ENCODE results near the gene SIK3.

The SIK3 gene

DNA sequence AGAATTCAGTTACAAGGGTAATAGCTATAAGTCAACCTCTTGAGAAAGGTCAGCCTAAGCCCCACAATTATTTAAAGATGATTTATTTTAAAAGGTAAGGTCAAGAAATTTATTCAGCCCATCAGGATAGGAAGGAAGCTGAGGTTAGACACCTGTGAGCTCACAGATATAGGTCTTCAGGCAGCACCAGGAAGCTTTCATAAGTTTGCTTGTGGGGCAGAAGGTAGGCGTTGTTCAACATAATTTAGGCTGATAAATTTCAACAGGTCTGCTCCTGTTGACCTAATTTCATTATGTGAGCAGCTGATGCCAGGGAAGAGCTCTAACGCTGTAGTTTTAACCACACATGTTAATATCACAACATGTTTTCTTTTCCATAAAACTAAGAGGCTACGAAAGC lies 142.7 kb downstream of the SIK3 start:
- no peak for DNase-seq

DNA sequence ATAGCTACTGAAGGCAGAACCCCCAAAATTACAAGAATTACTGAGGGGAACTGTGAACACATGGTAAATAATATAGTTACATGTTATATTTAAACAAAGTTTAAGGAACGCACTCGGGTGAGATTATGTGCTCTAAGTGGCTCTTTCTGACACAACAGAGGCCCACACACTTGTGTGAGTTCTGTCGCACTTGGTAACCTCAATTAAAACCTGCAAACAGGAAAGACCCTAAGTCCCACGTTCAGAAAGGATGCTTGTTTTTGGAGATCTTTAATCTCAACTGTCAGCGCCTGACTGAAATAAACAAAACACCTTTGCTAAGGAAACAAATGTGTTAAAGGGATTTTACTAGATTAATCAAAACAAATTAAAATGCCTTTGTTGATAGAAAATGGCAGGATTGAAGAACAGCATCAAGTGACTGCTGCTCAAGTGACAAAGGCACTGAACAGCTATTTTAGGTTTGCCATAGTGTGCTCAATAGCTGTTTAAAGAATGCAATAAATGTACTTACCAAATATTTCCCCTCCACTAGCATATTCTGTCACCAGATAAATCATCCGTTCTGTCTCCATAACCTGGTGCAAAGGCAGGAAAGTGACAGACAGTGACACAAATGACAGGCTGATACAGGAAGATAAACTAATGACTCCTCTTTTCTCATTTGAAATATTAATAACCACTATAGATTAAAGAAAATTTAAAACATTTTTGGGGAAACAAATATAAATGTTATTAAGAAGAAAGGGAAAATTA lies 144.5 kb downstream of the SIK3 start:
- DNase-seq, result no peak

DNA sequence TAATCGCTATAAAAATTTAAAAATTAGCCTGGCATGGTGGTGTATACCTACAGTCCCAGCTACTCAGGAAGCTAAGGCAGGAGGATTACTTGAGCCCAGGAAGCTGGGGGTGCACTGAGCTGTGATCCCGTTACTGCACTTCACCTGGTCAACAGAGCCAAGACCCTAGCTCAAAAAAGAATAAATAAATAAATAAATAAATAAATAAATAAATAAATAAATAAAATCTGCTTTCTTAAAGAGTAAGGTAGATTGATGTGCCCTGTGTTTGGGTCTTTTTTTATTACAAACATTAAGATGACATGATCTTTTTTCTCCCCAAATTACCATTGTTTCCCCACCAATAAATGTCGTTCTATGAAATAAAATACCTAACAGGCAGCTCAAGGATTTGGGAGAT lies 146.5 kb downstream of the SIK3 start:
- DNase-seq, result no peak

DNA sequence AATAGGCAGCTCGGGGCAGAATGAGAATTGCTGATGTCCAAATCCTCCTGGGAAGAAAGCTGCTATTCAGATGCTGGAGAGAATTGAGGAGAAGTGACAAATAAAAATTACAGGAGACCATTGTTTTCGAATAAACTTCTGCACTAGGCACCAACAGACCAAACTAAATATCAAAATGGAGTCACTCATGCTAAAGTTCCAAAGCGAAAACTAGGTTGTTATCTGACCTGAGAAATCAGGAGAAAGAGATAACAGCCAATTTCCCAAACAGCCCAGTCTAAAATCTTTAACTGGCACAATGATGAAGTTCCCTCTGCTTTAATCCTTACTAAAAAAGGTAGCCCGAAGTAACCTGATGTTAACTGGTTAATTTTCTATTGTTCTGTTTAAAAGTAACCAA lies 148.0 kb downstream of the SIK3 start:
- no peak for DNase-seq

DNA sequence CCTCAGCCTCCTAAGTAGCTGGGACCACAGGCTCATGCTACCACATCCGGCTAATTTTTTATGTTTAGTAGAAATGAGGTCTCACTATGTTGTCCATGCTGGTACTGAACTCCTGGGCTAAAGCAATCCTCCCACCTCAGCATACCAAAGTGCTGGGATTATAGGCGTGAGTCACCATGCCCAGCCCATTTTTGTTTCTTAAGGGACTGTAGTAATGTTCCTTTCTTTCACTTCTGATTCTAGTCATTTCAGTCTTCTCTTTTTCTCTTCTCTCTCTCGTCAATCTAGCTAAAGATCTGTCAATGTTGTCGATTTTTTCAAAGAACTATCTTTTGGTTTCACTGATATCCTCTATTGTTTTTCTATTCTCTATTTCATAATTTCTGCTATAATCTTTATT lies 149.8 kb downstream of the SIK3 start:
- DNase-seq, result no peak

DNA sequence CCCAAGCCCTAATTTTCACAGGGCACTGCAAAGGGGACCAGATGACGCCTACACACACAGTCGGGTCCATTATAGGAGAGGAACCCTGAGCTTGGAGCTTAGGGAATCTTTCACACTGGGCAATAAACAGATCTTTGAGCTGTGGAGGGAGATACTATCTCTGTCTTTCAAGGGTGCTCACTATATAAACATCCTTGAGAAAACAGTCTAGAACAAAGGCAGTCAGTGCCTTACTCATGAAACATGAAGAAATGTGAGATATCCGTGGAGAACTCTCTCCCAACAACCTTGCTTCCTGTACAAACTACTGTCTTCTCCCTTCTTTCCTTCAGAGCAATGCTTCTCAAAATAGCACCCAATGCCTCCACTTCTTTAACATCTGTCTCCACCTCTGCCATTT lies 151.8 kb downstream of the SIK3 start:
- DNase-seq, result no peak

DNA sequence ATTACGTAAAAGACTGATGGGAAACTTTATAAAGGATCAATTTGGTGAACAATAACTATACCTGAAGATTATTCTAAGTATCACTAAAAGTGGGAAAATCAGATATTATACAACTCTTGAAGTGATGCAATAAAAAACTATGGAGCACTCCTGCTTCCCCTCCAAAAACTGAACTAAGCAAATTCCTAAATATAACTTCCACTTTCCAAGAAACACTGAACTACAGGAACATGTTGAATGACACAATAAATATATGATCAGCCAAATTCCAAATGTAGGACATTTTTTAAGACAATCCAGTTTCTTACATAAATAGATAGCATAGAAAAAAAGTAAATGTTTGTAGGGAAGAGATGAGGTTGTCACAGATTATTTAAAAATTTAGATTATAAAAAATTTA lies 158.7 kb downstream of the SIK3 start:
- no peak for DNase-seq

DNA sequence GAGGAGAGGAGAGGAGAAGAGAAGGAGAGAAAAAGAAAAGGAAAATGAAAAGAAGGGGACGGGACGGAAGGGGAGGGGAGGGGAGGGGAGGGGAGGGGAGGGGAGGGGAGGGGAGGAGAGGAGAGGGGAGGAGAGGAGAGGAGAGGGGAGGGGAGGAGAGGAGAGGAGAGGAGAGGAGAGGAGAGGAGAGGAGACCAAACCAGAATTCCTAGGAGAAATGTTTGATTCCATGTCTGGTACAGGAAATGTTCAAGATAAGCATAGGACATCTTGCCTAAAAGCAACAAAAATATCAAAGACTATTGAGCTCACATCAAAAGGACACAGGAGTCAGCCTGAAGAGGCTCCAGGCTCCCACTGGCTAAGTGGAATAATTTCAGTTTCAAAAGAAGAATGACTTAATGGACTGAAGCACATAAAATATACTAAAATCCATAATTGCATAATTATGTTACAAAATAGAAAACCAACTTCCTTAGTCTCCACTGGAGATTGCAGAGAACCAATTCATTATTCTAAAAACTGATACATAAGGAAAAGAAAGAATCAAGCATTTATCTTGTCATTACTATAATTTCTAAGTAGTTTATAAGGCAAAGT lies 159.7 kb downstream of the SIK3 start:
- DNase-seq, result no peak

DNA sequence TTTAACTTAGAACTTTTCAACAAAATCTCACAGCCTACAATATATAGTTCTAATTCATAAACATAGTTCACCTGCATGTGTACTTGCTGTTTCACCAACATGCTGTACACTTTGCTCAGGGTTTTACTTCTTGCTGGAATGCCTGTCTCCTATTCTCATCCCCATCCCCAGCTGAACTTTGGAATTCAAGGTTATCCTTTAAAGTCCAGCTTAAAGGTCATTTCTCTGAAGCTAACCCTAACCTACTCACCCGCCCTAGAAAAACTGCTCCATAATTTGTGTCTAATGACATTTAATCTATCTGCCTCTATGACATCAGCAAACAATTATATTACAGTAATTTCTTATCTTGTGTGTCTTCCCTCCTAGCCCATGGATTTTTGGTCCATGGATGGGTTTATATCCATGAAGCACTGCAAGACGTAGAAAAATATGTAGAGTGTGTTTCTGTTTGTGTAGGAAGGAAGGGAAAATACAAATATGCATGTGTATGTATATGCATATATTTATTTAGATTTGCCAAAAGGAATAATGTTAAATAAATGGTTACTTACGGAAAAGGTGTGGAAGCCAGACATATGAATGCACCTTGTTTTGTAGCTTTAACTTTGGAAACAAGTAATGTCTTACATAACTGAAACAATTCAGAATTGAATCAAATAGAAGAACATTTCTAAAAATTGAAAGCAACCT lies 161.3 kb downstream of the SIK3 start:
- DNase-seq, result no peak

DNA sequence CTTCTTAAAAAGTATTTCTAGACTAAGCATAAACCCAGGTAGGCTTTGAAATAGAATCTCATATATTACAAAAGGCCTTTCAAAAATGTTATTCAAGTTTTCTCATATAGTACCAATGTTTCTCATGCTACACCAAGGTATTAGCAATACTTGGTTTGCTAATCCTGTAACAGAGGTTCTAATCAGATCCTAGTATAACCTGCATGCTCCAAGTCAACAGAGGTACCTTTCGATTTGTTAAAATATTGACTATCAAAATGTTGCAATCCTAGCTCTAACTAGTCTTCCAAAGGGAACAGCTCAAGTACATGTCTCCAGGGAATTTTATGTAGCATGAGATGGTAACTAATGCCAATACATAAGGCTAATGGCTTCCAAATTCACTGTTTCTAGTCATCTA lies 162.7 kb downstream of the SIK3 start:
- DNase-seq, result no peak

DNA sequence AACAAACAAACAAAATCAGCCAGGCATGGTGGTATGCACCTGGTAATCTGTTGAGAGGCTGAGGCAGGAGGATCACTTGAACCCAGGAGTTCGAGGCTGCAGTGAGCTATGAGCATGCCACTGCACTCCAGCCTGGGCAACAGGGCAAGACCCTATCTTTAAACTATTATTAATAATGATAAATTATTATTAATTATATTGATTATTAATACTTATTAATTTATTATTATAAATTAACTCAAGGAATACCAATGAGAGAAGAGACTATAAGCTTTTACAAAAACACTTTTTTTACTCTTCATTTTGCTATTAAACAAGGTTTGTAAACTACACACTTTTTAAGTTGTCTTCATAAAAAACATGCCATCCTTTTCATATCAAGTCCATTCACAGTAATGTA lies 163.1 kb downstream of the SIK3 start:
- DNase-seq, result no peak

DNA sequence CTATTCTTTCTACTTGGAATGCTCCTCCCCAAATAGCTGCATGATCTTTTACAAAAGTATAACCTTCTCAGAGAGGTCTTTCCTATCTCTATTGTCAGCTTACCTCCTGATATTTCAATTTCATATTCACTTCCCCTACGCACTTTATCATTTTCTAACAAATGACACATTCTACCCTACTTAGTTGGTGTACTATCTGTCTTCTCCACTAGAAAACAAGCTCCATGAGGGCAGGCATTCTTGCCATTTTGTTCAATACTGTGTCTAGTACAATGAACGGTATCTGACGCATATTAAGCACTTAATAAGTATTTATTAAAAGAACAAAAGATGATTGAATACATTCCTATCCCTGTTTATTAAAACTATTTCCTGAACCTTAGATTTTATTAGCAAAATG lies 164.3 kb downstream of the SIK3 start:
- no peak for DNase-seq

DNA sequence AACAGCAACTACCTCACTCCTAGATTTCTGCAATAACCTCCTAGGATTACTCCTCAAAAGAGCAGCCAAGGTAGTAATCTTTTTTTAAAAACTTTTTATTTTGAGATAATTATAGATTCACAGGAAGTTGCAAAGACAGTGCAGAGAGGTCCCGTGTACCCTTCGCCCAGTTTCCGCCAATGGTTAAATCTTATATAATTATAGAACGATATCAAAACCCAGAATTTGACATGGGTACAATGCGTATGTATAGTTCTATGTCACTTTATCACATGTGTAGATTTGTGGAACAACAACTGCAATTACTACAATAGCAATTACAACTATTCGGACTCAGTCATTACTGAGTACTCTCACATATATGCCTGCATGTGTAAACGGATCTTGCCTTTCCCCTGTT lies 166.0 kb downstream of the SIK3 start:
- DNase-seq, result no peak

DNA sequence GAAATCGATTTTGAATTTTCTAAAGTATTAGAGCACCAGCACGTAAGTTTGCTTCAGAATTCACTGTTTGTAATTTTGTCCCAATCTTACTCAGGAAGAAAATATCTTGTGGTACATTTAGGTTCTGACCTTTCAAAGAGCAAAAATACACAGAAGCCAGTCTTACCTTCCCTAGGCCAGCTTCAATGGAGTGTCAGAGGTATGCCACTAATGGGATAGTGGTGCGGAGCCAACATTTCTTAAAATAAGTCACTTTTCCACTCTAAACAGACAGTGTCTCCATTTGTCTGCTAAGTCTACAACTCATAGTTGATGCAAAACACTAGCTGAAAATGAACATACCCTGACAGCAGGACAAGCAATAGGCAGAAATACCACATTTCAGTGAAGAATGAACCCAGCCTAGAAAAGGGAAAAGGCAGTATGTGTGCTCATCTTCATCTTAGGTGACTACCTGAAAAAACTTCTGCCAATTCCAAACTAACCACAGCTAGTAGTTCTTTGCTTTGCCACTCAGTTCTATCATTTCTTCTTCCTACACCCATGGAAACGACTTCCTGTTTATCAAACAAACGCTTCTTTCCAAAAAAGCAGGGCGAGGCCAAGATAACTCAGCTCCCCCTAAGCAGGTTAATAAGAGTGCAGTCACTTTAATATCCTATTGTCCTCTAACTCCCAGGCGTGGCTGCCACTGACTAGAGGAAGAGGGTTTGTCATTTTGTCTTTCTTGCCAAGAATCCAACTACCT lies 166.8 kb downstream of the SIK3 start:
- DNase-seq, result peak; percentile 30

DNA sequence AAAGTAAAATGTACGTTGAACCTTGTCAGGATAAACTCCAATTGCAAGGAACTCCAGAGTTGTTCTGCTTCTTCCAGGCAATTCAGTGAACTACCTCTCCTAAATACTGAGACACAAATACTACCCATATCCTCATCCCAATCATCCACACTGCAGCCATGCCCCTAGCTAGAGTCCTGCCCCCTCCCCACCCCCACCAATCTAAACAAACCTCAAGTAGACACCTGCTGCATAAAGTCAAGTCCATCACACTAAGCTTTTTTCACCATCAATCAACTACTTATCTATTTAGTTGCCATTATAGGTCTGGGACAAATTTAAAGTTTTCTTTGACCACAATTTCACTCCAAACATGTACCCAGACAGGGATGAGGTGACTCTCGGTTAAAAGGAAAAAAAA lies 167.6 kb downstream of the SIK3 start:
- DNase-seq, result no peak

DNA sequence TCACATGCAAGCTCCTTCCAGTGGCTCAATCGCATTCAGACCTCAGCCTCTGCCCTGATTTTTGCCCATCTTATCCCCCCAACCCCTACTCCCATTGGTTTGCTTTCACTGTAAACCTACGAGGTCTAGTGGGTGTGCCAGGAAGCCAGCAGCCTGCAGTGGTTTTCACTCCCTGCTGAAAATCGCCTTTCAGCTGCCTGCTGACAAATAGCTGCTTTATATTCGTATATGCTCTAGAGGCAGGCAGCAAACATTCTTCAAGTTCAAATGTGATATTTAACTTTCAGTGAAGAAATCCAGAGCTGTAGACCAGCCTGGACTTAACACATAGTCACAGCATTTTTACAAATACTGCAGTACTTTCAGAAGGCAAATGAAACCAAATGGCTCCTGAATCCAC lies 168.1 kb downstream of the SIK3 start:
- peak; percentile 60 for DNase-seq

DNA sequence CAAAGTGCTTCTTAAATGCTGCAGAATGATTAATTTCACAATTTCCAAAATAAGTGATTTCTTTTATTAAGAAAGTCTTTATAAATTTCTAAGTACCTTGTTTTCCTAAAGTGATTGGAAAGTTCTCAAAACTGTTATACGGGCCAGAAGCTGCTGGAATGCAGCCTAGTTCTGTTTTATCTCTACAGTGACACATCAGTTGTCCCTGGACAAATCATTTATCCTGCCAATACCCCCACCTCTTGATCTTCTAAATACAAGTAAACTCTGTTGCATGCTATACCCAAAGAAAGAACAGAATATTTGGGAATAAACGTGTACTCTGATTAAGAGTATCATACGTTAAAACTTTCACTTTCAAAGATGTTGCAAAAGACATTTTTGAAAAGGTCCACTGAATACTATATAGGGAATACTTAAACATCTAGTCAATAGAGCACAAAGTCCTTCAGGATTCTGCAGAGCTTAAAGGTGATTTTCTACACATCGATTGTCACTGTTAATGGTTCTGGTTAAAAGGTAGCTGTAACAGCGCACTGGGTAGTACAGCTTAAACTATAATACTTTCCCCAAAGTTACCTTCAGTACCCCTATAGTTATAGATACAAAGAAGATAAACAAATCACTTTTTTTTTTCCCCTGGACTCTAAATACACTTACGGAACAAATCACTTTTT lies 168.7 kb downstream of the SIK3 start:
- no peak for DNase-seq

DNA sequence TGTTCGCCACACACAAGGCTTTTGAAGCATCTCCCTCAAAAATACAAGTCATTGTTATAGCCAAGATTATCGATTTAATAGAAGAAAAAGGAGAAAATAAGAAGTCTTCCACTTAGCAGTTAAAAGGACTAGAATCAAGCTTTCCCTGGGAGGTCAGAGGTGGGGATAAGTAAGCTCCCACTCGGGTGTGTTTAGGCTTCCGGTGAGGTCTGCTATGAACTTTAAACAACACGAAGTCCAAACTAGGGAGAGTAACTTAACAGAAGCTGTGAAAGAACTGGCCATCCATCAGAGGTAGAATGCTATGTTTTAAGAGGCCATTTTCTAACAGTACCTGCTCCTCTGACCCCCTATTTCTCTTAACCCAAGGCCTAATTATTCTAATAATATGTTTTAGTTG lies 169.4 kb downstream of the SIK3 start:
- DNase-seq, result no peak

DNA sequence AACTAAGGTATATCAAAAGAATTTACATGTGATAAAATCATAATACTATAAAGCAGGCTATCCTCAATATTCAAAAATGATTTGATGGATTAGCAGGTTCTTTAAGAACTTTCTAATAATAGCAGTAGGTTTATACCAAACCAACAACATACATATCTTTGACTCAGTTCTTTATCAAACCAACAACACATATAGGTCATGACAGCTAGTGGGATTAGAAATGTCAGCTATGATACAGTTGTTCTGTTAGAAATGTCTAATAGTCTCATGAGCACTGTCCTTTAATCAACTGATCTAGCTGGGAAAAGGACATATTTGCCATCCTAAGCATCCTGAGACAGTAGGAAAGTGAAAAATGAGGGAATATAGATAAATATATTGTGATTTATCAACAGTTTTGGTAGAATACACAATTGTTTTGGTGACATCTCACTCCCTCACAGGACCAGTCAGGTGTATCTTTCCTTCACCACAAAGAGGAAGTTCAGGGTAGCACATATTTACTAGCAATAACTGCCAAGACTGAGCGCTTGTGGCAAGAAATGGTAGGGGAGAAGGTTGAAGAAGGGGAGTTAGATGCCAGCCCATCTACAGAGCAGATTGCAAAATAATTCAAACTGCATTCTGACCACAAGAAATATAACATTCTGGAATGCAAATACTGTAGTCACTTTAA lies 170.0 kb downstream of the SIK3 start:
- DNase-seq, result peak; percentile 32

DNA sequence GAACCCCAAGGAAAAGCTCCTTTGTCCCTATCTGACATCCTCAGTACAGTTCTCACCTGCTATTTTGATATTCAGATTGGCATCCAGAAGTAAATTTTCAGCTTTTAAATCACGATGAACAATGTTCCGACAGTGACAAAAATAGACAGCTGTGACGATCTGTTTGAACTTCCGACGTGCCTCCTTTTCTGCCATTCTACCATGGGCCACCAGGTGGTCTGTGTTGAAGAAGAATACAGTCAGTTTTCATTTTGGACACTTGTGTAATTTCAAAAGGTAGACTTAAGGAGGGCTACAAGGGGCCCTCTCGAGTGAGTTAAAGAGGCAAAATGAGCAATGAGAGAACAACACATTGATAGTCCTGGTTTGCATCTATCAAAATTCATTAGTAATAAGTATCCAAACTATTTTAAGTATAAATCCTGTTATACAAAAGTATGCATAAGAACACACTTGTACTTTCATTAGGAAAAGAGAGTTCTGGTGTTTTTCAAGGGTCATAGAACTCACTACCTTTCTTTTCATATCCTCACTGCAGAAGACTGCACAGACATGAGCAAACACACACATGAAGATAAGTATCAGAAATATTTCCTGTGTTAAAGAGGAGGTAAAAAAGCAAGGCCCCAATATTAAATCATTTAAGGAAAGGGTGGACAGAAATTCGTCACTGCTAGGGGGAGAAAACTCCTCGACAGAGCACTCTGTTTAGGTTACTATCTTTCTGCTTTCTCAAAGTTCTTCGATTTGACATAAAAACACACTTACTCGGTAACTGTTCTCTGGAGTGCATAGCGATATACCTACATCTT lies 170.9 kb downstream of the SIK3 start:
- DNase-seq, result peak; percentile 58

DNA sequence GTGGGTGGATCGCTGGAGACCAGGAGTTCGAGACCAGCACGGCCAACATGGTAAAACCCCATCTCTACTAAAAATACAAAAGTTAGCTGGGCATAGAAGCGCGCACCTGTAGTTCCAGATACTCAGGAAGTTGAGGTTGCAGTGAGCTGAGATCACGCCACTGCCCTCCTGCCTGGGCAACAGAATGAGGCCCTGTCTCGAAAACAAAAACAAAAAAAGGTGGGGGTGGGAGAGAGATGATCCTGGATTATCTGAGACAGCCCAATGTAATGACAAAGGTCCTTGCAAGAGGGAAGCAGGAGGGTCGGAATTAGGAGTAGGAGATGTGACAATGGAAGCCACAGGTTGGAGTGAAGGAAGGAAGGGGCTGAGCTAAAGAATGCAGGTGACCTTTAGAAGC lies 173.2 kb downstream of the SIK3 start:
- peak; percentile 30 for DNase-seq
